SU-DHL-6 (cell line): Measurements from ENCODE around the gene HS6ST2.

Experiments used
- H2AFZ ChIP-seq: fragments of 200-600 bp; sonication (generic); 2 replicates; pipeline ENCODE4 v1.6.1; 2014; ENCODE audit warnings: low read depth, mild to moderate bottlenecking, moderate library complexity, mixed read lengths, antibody characterized with exemption, low read length; ENCODE audit not compliant: severe bottlenecking
- H3F3A ChIP-seq: fragments of 200-600 bp; shearing (Covaris generic); 2 replicates; pipeline ENCODE4 v1.6.0; 2016; ENCODE audit warnings: antibody characterized with exemption, mild to moderate bottlenecking; ENCODE audit not compliant: insufficient read depth
- H3K27ac ChIP-seq: fragments of 200-600 bp; sonication (generic); 2 replicates; pipeline ENCODE4 v1.5.1; 2016; ENCODE audit warnings: low read depth, mild to moderate bottlenecking, low read length, moderate library complexity, mixed read lengths
- H3K27me3 ChIP-seq: fragments of 200-600 bp; sonication (generic), shearing (Covaris generic); 2 replicates; pipeline ENCODE4 v1.6.0; 2014; ENCODE audit warnings: mild to moderate bottlenecking, low read length
- H3K36me3 ChIP-seq: fragments of 200-600 bp; sonication (generic); 2 replicates; pipeline ENCODE4 v1.6.1; 2014; ENCODE audit warnings: mild to moderate bottlenecking, low read length, mixed read lengths
- H3K4me2 ChIP-seq: fragments of 300-600, 200-600 bp; shearing (Covaris generic), sonication (generic); 2 replicates; pipeline ENCODE4 v1.6.0; 2014; ENCODE audit warnings: low read length, low read depth, mild to moderate bottlenecking; ENCODE audit not compliant: poor library complexity, severe bottlenecking
- H3K4me3 ChIP-seq: fragments of 200-600 bp; sonication (generic); 2 replicates; pipeline ENCODE4 v1.5.1; 2014; ENCODE audit warnings: antibody characterized with exemption, low read length, mild to moderate bottlenecking, mixed read lengths; ENCODE audit not compliant: insufficient read depth, poor library complexity, severe bottlenecking
- H3K79me2 ChIP-seq: fragments of 200-600 bp; sonication (generic); 2 replicates; pipeline ENCODE4 v1.6.1; 2014; ENCODE audit warnings: mild to moderate bottlenecking, low read length, moderate library complexity; ENCODE audit not compliant: insufficient read depth
- H3K9ac ChIP-seq: fragments of 200-600 bp; sonication (generic); 2 replicates; pipeline ENCODE4 v1.7.0; 2014; ENCODE audit warnings: mild to moderate bottlenecking, low read length
- H3K9me2 ChIP-seq: fragments of 200-600 bp; sonication (generic); replicated peaks from 2 replicates; pipeline ENCODE4 v1.6.1; 2014; ENCODE audit warnings: low read length; ENCODE audit not compliant: insufficient read depth
- H3K9me3 ChIP-seq: fragments of 200-600 bp; sonication (generic); 2 replicates; pipeline ENCODE4 v1.6.1; 2014; ENCODE audit warnings: low read length, mixed read lengths; ENCODE audit not compliant: insufficient read depth
- H4K20me1 ChIP-seq: fragments of 200-600 bp; sonication (generic); 2 replicates; pipeline ENCODE4 v1.6.1; 2014; ENCODE audit warnings: low read depth, mild to moderate bottlenecking, antibody characterized with exemption, low read length, moderate library complexity, mixed read lengths
- CTCF ChIP-seq: fragments of 200-600 bp; sonication (generic); IDR thresholded peaks from one replicate; pipeline ENCODE4 v1.5.1; 2017; ENCODE audit warnings: antibody characterized with exemption, mild to moderate bottlenecking, low read length, moderate library complexity; ENCODE audit not compliant: insufficient read depth, poor library complexity, severe bottlenecking
- EZH2phosphoT487 ChIP-seq: fragments of 200-600 bp; sonication (generic), shearing (Covaris generic); conservative IDR thresholded peaks from 2 replicates; pipeline ENCODE4 v1.6.1; 2018; ENCODE audit warnings: mild to moderate bottlenecking, antibody characterized with exemption, low read length, moderate library complexity, mixed read lengths

HS6ST2 gene

GRCh38 chrX:132613801-132614200 is 344.6 kb downstream of the HS6ST2 start:
- no peak overlapping the region for H3K9ac ChIP-seq
- H3F3A ChIP-seq: no peaks in the 10 kb centered on the region
- no peaks in the 10 kb centered on the region for H3K79me2 ChIP-seq
- no peaks in the 10 kb centered on the region for H3K9me3 ChIP-seq
- no peak overlapping the region for H3K4me2 ChIP-seq
- H3K27me3 ChIP-seq: no peaks in the 10 kb centered on the region
- H2AFZ ChIP-seq: no peak overlapping the region
- H3K9me2 ChIP-seq: no peaks in the 10 kb centered on the region
- H4K20me1 ChIP-seq: no peaks in the 10 kb centered on the region
- no peaks in the 10 kb centered on the region for H3K36me3 ChIP-seq
- H3K4me3 ChIP-seq: no peak overlapping the region
- no peak overlapping the region for H3K27ac ChIP-seq
- TF ChIP-seq CTCF: no peak
- TF ChIP-seq EZH2phosphoT487: no peak

- no peak overlapping the region for H2AFZ ChIP-seq
- H3K9me3 ChIP-seq: no peaks in the 10 kb centered on the region
- H3K4me3 ChIP-seq: no peak overlapping the region
- no peaks in the 10 kb centered on the region for H3F3A ChIP-seq
- H3K36me3 ChIP-seq: no peaks in the 10 kb centered on the region
- H4K20me1 ChIP-seq: no peaks in the 10 kb centered on the region
- no peaks in the 10 kb centered on the region for H3K9me2 ChIP-seq
- no peak overlapping the region for H3K4me2 ChIP-seq
- TF ChIP-seq EZH2phosphoT487: no peak
- peak; percentile 28 for TF ChIP-seq CTCF
- H3K9ac ChIP-seq: no peak overlapping the region
- H3K27ac ChIP-seq: no peak overlapping the region
- H3K79me2 ChIP-seq: no peaks in the 10 kb centered on the region
- H3K27me3 ChIP-seq: no peaks in the 10 kb centered on the region
Measured at GRCh38 chrX:132612821-132613564, 345.4 kb downstream of the HS6ST2 start.

- Histone ChIP-seq H2AFZ (no peak overlapping the region), H3K9me2 (no peaks in the 10 kb centered on the region), H3K4me2 (no peak overlapping the region), H3K4me3 (no peak overlapping the region), H3F3A (no peaks in the 10 kb centered on the region), H3K79me2 (no peaks in the 10 kb centered on the region), H3K9ac (no peak overlapping the region), H4K20me1 (no peaks in the 10 kb centered on the region), H3K27me3 (no peaks in the 10 kb centered on the region), H3K9me3 (no peaks in the 10 kb centered on the region), H3K36me3 (no peaks in the 10 kb centered on the region), H3K27ac (no peak overlapping the region)
- TF ChIP-seq EZH2phosphoT487: no peak
- TF ChIP-seq CTCF: no peak
Measured at GRCh38 chrX:132610536-132610935, 347.9 kb downstream of the HS6ST2 start.
